ENCODE data around the gene NUP133. TPM values are rescaled to one million over a fixed set of nuclear protein-coding genes. Genes with fewer than 3 reads are reported as not detected.
A peak's percentile ranks its signal among the peaks of the same experiment; 100 is the strongest.
"Not testable (repeated sequence)": the region's sequence is repeated elsewhere in the genome, so short reads cannot be mapped to it uniquely, and the experiment has no call there.

The NUP133 gene
- total and polyA plus RNA-seq, 8 donors: 6.3 to 18.7 (median 14.6) TPM

DNA sequence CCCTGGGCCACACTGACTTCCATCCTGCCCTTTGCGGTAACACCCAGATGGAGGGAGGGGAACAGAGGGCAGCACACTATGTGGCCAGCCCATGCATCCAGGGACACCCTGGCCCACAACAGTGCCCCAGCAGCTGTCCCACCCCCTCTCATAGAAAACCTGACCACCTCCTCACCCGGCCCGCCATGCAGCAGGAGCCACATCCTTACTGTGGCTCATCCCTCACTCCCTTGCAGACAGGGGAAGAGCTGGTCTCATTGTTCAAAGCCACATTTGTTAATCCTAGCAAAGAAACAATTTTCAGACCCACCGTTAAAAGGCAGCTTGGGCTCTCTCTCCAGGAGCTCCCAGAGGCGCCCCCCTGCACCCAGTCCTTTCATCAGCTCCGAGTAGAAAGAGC, 23.2 kb upstream of the NUP133 start:
- intact Hi-C loops (cut with DNase I): no loop called here
- no peak for FAIRE-seq
- H3K36me3 ChIP-seq: peaks cover 0 to 38% (median 3%) of the 10 kb centered on the region in 3 donors

DNA sequence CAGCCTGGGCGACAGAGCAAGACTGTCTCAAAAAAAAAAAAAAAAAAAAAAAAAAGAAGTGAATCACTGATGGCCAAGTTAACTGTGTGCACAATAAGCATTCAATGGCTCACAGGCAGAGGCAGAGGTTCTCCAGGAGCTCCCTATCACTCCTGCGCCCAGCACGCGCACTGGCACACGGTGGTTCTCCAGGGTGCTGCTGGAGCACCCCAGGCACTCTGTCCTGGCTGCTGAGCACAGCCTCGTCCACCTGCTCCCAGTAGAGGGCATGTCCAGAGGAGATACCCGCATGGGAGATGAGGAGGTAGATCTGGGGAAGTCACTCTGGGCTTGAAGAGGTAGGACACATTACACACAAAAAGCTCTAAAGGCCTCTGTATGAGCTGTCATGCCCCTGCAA, 21.5 kb upstream of the NUP133 start:
- H3K27ac ChIP-seq: no peak overlapping the region
- H3K4me1 ChIP-seq: no peaks in the 10 kb centered on the region
- TF ChIP-seq, protein P1, sequence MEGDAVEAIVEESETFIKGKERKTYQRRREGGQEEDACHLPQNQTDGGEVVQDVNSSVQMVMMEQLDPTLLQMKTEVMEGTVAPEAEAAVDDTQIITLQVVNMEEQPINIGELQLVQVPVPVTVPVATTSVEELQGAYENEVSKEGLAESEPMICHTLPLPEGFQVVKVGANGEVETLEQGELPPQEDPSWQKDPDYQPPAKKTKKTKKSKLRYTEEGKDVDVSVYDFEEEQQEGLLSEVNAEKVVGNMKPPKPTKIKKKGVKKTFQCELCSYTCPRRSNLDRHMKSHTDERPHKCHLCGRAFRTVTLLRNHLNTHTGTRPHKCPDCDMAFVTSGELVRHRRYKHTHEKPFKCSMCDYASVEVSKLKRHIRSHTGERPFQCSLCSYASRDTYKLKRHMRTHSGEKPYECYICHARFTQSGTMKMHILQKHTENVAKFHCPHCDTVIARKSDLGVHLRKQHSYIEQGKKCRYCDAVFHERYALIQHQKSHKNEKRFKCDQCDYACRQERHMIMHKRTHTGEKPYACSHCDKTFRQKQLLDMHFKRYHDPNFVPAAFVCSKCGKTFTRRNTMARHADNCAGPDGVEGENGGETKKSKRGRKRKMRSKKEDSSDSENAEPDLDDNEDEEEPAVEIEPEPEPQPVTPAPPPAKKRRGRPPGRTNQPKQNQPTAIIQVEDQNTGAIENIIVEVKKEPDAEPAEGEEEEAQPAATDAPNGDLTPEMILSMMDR (IDR thresholded peaks at IDR 0.05): no peak
- intact Hi-C loops (cut with DNase I): no loop called here
- no peak for FAIRE-seq
- 90 to 94% methylated on average over 6 to 7 of the region's 7 CpGs for WGBS, 2 donors
- no peak overlapping the region for H3K4me3 ChIP-seq
- peaks cover 0 to 46% (median 3%) of the 10 kb centered on the region in 3 donors for H3K36me3 ChIP-seq
- H3K9me3 ChIP-seq: no peaks in the 10 kb centered on the region
- no peaks in the 10 kb centered on the region for H3K27me3 ChIP-seq
- no peak for DNase-seq
- no peak for ATAC-seq

More for the DNA sequence above, 23.2 kb upstream of the NUP133 start:
- Histone ChIP-seq H3K9me3 (no peaks in the 10 kb centered on the region), H3K27me3 (no peaks in the 10 kb centered on the region), H3K4me3 (no peak overlapping the region), H3K27ac (no peak overlapping the region), H3K4me1 (no peaks in the 10 kb centered on the region)
- DNase-seq (no peak), ATAC-seq (no peak)
- TF ChIP-seq, protein P1 (IDR thresholded peaks at IDR 0.05): no peak
- WGBS, 2 donors: 93 to 95% methylated on average over 6 of the region's 6 CpGs

DNA sequence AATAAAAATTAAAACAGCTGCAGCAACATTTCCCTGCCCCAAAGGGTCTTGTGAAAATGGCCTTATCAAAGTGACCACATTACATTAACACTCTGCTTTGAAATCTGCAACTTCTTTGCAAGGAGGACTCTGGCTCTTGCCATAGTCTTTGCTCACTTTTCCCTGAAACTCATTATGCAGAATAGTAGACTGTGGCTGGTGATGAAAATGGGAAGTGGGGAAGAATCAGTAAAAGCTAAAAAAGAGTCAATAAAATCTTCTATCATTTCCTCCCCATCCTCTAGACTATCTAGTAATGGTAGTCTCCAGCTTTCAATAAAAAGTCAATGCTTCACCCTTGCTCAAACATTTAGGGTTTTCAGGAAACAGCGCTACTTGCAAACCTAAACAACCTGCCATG, 18.6 kb upstream of the NUP133 start:
- TF ChIP-seq, protein P1 (IDR thresholded peaks at IDR 0.05): no peak
- H3K4me3 ChIP-seq: no peak overlapping the region
- H3K4me1 ChIP-seq: no peaks in the 10 kb centered on the region
- FAIRE-seq: no peak
- H3K36me3 ChIP-seq: peaks cover 0 to 53% (median 3%) of the 10 kb centered on the region in 3 donors
- intact Hi-C loops (cut with DNase I): no loop called here
- H3K27ac ChIP-seq: no peak overlapping the region
- no peak for DNase-seq
- 95 to 100% methylated on average over 1 of the region's 1 CpG for WGBS, 2 donors
- ATAC-seq: no peak
- H3K27me3 ChIP-seq: no peaks in the 10 kb centered on the region
- no peaks in the 10 kb centered on the region for H3K9me3 ChIP-seq

DNA sequence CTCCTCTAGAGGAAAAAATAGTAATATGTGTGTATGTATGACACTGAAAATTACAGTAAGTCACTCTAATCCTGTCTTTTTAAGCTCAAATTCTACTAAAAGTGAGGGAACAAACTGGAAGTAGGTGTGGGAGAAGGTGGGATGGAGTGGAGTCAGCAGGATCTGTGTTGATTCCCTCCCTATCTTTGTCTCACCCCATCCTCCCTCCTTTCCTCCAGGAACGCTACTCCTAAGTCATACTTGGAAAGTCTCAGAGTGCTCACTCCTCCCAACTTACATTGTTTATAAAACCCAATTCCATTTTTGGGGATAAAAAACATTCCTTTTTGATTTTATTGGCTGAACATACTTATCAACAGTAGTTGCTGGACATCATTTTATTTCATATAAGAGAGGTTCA, 14.9 kb upstream of the NUP133 start:
- Histone ChIP-seq H3K9me3 (no peaks in the 10 kb centered on the region), H3K4me1 (no peaks in the 10 kb centered on the region), H3K27ac (no peak overlapping the region), H3K27me3 (no peaks in the 10 kb centered on the region), H3K4me3 (no peak overlapping the region), H3K36me3 (peaks cover 0 to 32% (median 0%) of the 10 kb centered on the region in 3 donors)
- 100% methylated on average over 1 of the region's 1 CpG for WGBS, 2 donors
- intact Hi-C loops (cut with DNase I): no loop called here
- TF ChIP-seq, protein P1 (IDR thresholded peaks at IDR 0.05): no peak
- no peak for FAIRE-seq
- no peak for DNase-seq
- ATAC-seq: no peak

DNA sequence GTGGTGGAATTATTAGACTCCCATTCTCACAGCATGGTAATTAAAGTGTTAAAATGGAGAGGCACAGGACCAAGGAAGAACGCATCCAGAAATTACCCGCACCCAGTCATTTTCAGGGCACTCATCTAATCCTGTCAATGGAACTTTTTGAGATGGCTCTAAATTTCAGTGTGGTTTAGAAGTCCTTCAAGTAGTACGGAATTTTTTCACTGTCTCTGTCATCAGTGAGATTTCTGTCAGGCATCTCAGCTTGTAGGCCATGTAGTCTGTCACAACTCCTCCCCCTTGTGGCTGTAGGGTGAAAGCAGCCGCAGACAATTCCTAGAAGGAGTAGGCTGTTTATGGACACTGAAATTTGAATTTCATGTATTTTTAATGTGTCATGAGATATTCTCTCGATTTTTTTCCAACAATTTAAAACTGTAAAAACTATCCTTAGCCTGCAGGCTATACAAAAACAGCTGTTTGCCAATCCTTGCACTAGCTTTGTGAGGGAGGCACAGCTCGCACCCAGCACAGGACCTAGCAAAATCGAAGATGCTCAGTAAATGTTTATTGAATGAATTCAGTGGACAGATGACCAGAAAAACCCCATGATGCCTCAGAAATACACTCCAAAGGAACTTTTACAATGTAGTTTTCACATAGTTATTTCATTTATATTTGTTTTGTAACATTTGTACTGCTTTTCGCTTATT, 6.6 kb upstream of the NUP133 start:
- intact Hi-C loops (cut with DNase I): no loop called here
- no peak overlapping the region for H3K4me3 ChIP-seq
- no peaks in the 10 kb centered on the region for H3K36me3 ChIP-seq
- TF ChIP-seq, protein P1 (IDR thresholded peaks at IDR 0.05): peak; percentile 54 to 75 (median 70)
- FAIRE-seq (peak; percentile 93), DNase-seq (peak in 5 of 6 donors; percentile 38 to 64 (median 52)), ATAC-seq (peak; percentile 76 to 99 (median 94))
- no peak overlapping the region for H3K27ac ChIP-seq
- H3K9me3 ChIP-seq: no peaks in the 10 kb centered on the region
- H3K4me1 ChIP-seq: no peaks in the 10 kb centered on the region
- 36 to 37% methylated on average over 8 of the region's 8 CpGs for WGBS, 2 donors
- H3K27me3 ChIP-seq: no peaks in the 10 kb centered on the region

DNA sequence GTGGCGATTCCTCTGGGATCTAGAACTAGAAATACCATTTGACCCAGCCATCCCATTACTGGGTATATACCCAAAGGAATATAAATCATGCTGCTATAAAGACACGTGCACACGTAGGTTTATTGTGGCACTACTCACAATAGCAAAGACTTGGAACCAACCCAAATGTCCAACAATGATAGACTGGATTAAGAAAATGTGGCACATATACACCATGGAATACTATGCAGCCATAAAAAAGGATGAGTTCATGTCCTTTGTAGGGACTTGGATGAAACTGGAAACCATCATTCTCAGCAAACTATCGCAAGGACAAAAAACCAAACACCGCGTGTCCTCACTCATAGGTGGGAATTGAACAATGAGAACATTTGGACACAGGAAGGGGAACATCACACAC, 3.5 kb upstream of the NUP133 start:
- ATAC-seq; H3K27me3 ChIP-seq; H3K9me3 ChIP-seq; H3K27ac ChIP-seq; H3K36me3 ChIP-seq; FAIRE-seq; H3K4me3 ChIP-seq; intact Hi-C loops (cut with DNase I); DNase-seq: not testable (repeated sequence)
- peaks cover 0 to 13% (median 8%) of the 10 kb centered on the region in 3 donors for H3K4me1 ChIP-seq
- 86 to 88% methylated on average over 6 of the region's 6 CpGs for WGBS, 2 donors

DNA sequence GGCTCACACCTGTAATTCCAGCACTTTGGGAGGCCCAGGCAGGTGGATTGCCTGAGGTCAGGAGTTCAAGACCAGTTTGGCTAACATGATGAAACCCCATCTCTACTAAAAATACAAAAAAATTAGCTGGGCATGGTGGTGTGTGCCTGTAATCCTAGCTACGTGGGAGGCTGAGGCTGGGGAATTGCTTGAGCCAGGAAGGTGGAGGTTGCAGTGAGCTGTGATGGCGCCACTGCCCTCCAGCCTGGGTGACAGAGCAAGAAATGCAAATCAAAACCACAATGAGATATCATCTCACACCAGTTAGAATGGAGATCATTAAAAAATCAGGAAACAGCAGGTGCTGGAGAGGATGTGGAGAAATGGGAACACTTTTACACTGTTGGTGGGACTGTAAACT, 3.1 kb upstream of the NUP133 start:
- H3K27ac ChIP-seq; DNase-seq; H3K4me3 ChIP-seq; H3K9me3 ChIP-seq; intact Hi-C loops (cut with DNase I); H3K27me3 ChIP-seq; H3K36me3 ChIP-seq; FAIRE-seq; ATAC-seq: not testable (repeated sequence)
- 92 to 97% methylated on average over 2 of the region's 2 CpGs for WGBS, 2 donors
- peaks cover 0 to 17% (median 11%) of the 10 kb centered on the region in 3 donors for H3K4me1 ChIP-seq
